CD14-positive monocyte (primary cell): ENCODE measurements around the gene ANGEL2. TPM values are rescaled to one million over a fixed set of nuclear protein-coding genes. Genes with fewer than 3 reads are reported as not detected.
A peak's percentile ranks its signal among the peaks of the same experiment; 100 is the strongest.

Experiments used
- DNase-seq, 3 donors: peaks; one replicate each; pipeline ENCODE4 v3.0.0-alpha.2; 2011 to 2022
- H2AFZ ChIP-seq: 2 replicates; pipeline ENCODE4 v1.6.0; 2012; ENCODE audit warnings: mild to moderate bottlenecking, low read depth, low read length, inconsistent platforms; ENCODE audit not compliant: insufficient read depth, poor library complexity, severe bottlenecking
- H3K27ac ChIP-seq, 2 donors: 1 replicate in 1 of 2; 2 replicates in 1 of 2; pipeline ENCODE4 v1.5.1; 2012 to 2013; ENCODE audit warnings: low read length in 2 of 2, control low read depth in 1 of 2, inconsistent platforms in 1 of 2, low read depth in 1 of 2, mild to moderate bottlenecking in 1 of 2
- H3K27me3 ChIP-seq, 2 donors: one replicate each; pipeline versions ENCODE4 v1.6.0 to v1.6.1; 2011 to 2013; ENCODE audit warnings: low read length in 2 of 2; ENCODE audit not compliant: control insufficient read depth in 2 of 2, insufficient read depth in 2 of 2
- H3K36me3 ChIP-seq, 2 donors: replicated peaks in 1 of 2; 1 replicate in 1 of 2; 2 replicates in 1 of 2; pipeline versions ENCODE4 v1.5.1 to v1.6.1; 2012 to 2013; ENCODE audit warnings: low read length in 2 of 2, control low read depth in 1 of 2, inconsistent platforms in 1 of 2, mild to moderate bottlenecking in 1 of 2; ENCODE audit not compliant: insufficient read depth in 2 of 2, control insufficient read depth in 1 of 2
- H3K4me1 ChIP-seq, 2 donors: 1 replicate in 1 of 2; 2 replicates in 1 of 2; pipeline versions ENCODE4 v1.5.1 to v1.6.1; 2012 to 2013; ENCODE audit warnings: low read length in 2 of 2, control low read depth in 1 of 2, inconsistent platforms in 1 of 2, mild to moderate bottlenecking in 1 of 2, moderate library complexity in 1 of 2; ENCODE audit not compliant: insufficient read depth in 2 of 2, control insufficient read depth in 1 of 2
- H3K4me2 ChIP-seq: replicated peaks from 2 replicates; pipeline ENCODE3; 2012; ENCODE audit warnings: low read length, moderate library complexity, mild to moderate bottlenecking; ENCODE audit not compliant: poor library complexity, severe bottlenecking; ENCODE audit errors: extremely low read depth
- H3K4me3 ChIP-seq, 3 experiments: fragments of 200-600 bp in 1 of 3; sonication (generic) in 1 of 3; replicated peaks in 1 of 3; 1 replicate in 2 of 3; 2 replicates in 1 of 3; pipeline ENCODE4 v1.5.1; 2011 to 2013; ENCODE audit warnings: low read length in 3 of 3, mild to moderate bottlenecking in 3 of 3, control low read depth in 2 of 3, low read depth in 2 of 3, inconsistent platforms in 1 of 3, moderate library complexity in 1 of 3
- H3K79me2 ChIP-seq: 2 replicates; pipeline ENCODE4 v1.6.0; 2012; ENCODE audit warnings: mild to moderate bottlenecking, control low read depth, inconsistent platforms, low read length, moderate library complexity; ENCODE audit not compliant: insufficient read depth
- H3K9ac ChIP-seq: 2 replicates; pipeline ENCODE4 v1.6.0; 2017; ENCODE audit warnings: low read length, mild to moderate bottlenecking; ENCODE audit not compliant: insufficient read depth, poor library complexity, severe bottlenecking
- H3K9me3 ChIP-seq, 2 donors: replicated peaks in 1 of 2; 1 replicate in 1 of 2; 2 replicates in 1 of 2; pipeline versions ENCODE4 v1.5.1 to v1.6.1; 2012 to 2013; ENCODE audit warnings: low read length in 2 of 2, control low read depth in 1 of 2; ENCODE audit not compliant: control insufficient read depth in 1 of 2, insufficient read depth in 1 of 2
- H4K20me1 ChIP-seq: 2 replicates; pipeline ENCODE4 v1.6.0; 2012; ENCODE audit warnings: mild to moderate bottlenecking, low read length, control low read depth, moderate library complexity; ENCODE audit not compliant: insufficient read depth
- H3K27ac Mint-ChIP-seq, 7 donors: one replicate each; pipeline ENCODE4 v1.8.0; 2020; ENCODE audit warnings: mild to moderate bottlenecking in 7 of 7, mixed read lengths in 7 of 7, moderate library complexity in 6 of 7, inconsistent platforms in 2 of 7
- H3K27me3 Mint-ChIP-seq, 3 donors: one replicate each; pipeline ENCODE4 v1.8.0; 2021 to 2022; ENCODE audit warnings: low read depth in 3 of 3, mild to moderate bottlenecking in 3 of 3, mixed read lengths in 3 of 3, moderate library complexity in 3 of 3, inconsistent platforms in 1 of 3
- H3K36me3 Mint-ChIP-seq, 2 donors: one replicate each; pipeline ENCODE4 v1.8.0; 2020; ENCODE audit warnings: mixed read lengths in 2 of 2, inconsistent platforms in 1 of 2, mild to moderate bottlenecking in 1 of 2
- H3K4me1 Mint-ChIP-seq: one replicate; pipeline ENCODE4 v1.8.0; 2020; ENCODE audit warnings: mild to moderate bottlenecking, mixed read lengths
- H3K4me3 Mint-ChIP-seq, 2 donors: one replicate each; pipeline ENCODE4 v1.8.0; 2020; ENCODE audit warnings: mild to moderate bottlenecking in 2 of 2, mixed read lengths in 2 of 2, moderate library complexity in 1 of 2
- H3K9me3 Mint-ChIP-seq, 7 donors: one replicate each; pipeline ENCODE4 v1.8.0; 2020 to 2022; ENCODE audit warnings: mixed read lengths in 7 of 7, mild to moderate bottlenecking in 6 of 7, moderate library complexity in 6 of 7, inconsistent platforms in 2 of 7
- CTCF ChIP-seq: fragments of 200-600 bp; IDR thresholded peaks from one replicate; pipeline ENCODE4 v1.8.0; 2022; ENCODE audit warnings: antibody characterized with exemption, mild to moderate bottlenecking
- WGBS: methylation state at CpG from one replicate; pipeline ENCODE4 v1.1.5; 2013; ENCODE audit warnings: missing lambda C conversion rate; ENCODE audit not compliant: insufficient coverage; 5-methylcytosine and 5-hydroxymethylcytosine counted together
- intact Hi-C, 2 donors: fragments of 100-400 bp; cut with micrococcal nuclease; formaldehyde crosslinking; loops; one replicate each; pipeline versions ENCODE4 v1.15.0 to v1.15.1; 2023
- polyA plus RNA-seq, 3 donors: library from polyadenylated mRNA; depleted of rRNA in 1 of 3; unstranded in 2 of 3; stranded (reverse) in 1 of 3; fragments of 300-500 nt in 2 of 3; fragments of >200 nt in 1 of 3; fragmentation: Illumina TruSeq in 2 of 3; gene quantifications; 1 replicate in 2 of 3; 2 replicates in 1 of 3; pipeline ENCODE4 v1.2.3, GENCODE V29; 2012 to 2021

ANGEL2 gene
- polyA plus RNA-seq, 3 donors = 17.5 to 29.0 (median 18.3) TPM

- no peak for TF ChIP-seq CTCF
- WGBS = no CpG with 5 or more reads among the region's 1 CpG
- H3K4me2 ChIP-seq = no peak overlapping the region
- Mint-ChIP-seq H3K9me3 (peaks cover 0 to 5% (median 1%) of the 10 kb centered on the region in 7 donors), H3K27me3 (peaks cover 0 to 5% (median 0%) of the 10 kb centered on the region in 3 donors), H3K27ac (no peak overlapping the region), H3K4me1 (no peaks in the 10 kb centered on the region), H3K36me3 (no peaks in the 10 kb centered on the region), H3K4me3 (no peak overlapping the region)
- no peaks in the 10 kb centered on the region for H3K4me1 ChIP-seq
- no peak overlapping the region for H2AFZ ChIP-seq
- H3K9me3 ChIP-seq = no peaks in the 10 kb centered on the region
- peak in 1 of 3 donors; percentile 7 for DNase-seq
- no peaks in the 10 kb centered on the region for H4K20me1 ChIP-seq
- no peaks in the 10 kb centered on the region for H3K36me3 ChIP-seq
- no peaks in the 10 kb centered on the region for H3K79me2 ChIP-seq
- no peak overlapping the region for H3K9ac ChIP-seq
- no peak overlapping the region for H3K27ac ChIP-seq
- intact Hi-C loops = no loop called here
- H3K4me3 ChIP-seq = no peak overlapping the region
- no peaks in the 10 kb centered on the region for H3K27me3 ChIP-seq
These were observed 25.8 kb upstream of the ANGEL2 start for GRCh38 chr1:213041443-213041842.

- Mint-ChIP-seq H3K4me1 (no peaks in the 10 kb centered on the region), H3K36me3 (no peaks in the 10 kb centered on the region), H3K27me3 (peaks cover 6 to 12% (median 8%) of the 10 kb centered on the region in 3 donors), H3K4me3 (no peak overlapping the region), H3K9me3 (peaks cover 1 to 9% (median 4%) of the 10 kb centered on the region in 7 donors), H3K27ac (no peak overlapping the region)
- Histone ChIP-seq H3K4me2 (no peak overlapping the region), H3K9me3 (peaks cover 0 to 4% of the 10 kb centered on the region in 2 donors), H3K79me2 (no peaks in the 10 kb centered on the region), H2AFZ (no peak overlapping the region), H3K4me3 (no peak overlapping the region), H3K27me3 (no peaks in the 10 kb centered on the region), H3K4me1 (no peaks in the 10 kb centered on the region), H4K20me1 (no peaks in the 10 kb centered on the region), H3K27ac (no peak overlapping the region), H3K36me3 (no peaks in the 10 kb centered on the region), H3K9ac (no peak overlapping the region)
- no peak for TF ChIP-seq CTCF
- intact Hi-C loops = no loop called here
- no CpG with 5 or more reads among the region's 2 CpGs for WGBS
- DNase-seq = no peak
These were observed 19.9 kb upstream of the ANGEL2 start for GRCh38 chr1:213035573-213035972.
